ENCODE data around the gene C19orf33.

C19orf33 gene

DNA sequence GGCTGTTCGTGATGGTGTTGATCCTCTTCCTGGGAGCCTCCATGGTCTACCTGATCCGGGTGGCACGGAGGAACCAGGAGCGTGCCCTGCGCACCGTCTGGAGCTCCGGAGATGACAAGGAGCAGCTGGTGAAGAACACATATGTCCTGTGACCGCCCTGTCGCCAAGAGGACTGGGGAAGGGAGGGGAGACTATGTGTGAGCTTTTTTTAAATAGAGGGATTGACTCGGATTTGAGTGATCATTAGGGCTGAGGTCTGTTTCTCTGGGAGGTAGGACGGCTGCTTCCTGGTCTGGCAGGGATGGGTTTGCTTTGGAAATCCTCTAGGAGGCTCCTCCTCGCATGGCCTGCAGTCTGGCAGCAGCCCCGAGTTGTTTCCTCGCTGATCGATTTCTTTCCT lies 12.2 kb upstream of the C19orf33 start:
- H3K79me2 ChIP-seq (ENCODE audit: insufficient read depth, low read length): no peaks in the 10 kb centered on the region
- H3K4me2 ChIP-seq (ENCODE audit: low read depth, low read length, poor library complexity, severe bottlenecking): no peak overlapping the region
- no peaks in the 10 kb centered on the region for H3F3A ChIP-seq (ENCODE audit: low read depth)
- no peaks in the 10 kb centered on the region for H4K20me1 ChIP-seq (ENCODE audit: insufficient read depth, low read length, poor library complexity, severe bottlenecking)
- TF ChIP-seq, protein P1, sequence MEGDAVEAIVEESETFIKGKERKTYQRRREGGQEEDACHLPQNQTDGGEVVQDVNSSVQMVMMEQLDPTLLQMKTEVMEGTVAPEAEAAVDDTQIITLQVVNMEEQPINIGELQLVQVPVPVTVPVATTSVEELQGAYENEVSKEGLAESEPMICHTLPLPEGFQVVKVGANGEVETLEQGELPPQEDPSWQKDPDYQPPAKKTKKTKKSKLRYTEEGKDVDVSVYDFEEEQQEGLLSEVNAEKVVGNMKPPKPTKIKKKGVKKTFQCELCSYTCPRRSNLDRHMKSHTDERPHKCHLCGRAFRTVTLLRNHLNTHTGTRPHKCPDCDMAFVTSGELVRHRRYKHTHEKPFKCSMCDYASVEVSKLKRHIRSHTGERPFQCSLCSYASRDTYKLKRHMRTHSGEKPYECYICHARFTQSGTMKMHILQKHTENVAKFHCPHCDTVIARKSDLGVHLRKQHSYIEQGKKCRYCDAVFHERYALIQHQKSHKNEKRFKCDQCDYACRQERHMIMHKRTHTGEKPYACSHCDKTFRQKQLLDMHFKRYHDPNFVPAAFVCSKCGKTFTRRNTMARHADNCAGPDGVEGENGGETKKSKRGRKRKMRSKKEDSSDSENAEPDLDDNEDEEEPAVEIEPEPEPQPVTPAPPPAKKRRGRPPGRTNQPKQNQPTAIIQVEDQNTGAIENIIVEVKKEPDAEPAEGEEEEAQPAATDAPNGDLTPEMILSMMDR (conservative IDR thresholded peaks at IDR 0.05; ENCODE audit: low read length): no peak
- TF ChIP-seq EZH2phosphoT487 (IDR thresholded peaks at IDR 0.05; ENCODE audit: borderline replicate concordance): no peak
- H3K4me1 ChIP-seq (ENCODE audit: insufficient read depth, low read length, poor library complexity, severe bottlenecking): no peaks in the 10 kb centered on the region
- H3K9me3 ChIP-seq (ENCODE audit: insufficient read depth, low read depth, low read length): no peaks in the 10 kb centered on the region
- H3K27me3 ChIP-seq (ENCODE audit: insufficient read depth, low read length, poor library complexity, severe bottlenecking): no peaks in the 10 kb centered on the region
- H3K9me2 ChIP-seq (replicated peaks; ENCODE audit: low read depth, low read length): no peaks in the 10 kb centered on the region
- peaks cover 67% of the 10 kb centered on the region; the same call in 1 of the 2 replicates for H3K36me3 ChIP-seq (ENCODE audit: insufficient read depth, low read length)
- H3K9ac ChIP-seq (ENCODE audit: low read depth, low read length, poor library complexity, severe bottlenecking): no peak overlapping the region
- no peak overlapping the region for H2AFZ ChIP-seq (ENCODE audit: low read length)
- no peak overlapping the region for H3K4me3 ChIP-seq (ENCODE audit: low read length, poor library complexity, severe bottlenecking)

- H3K4me2 ChIP-seq (ENCODE audit: low read depth, low read length, poor library complexity, severe bottlenecking): no peak overlapping the region
- H3K9me2 ChIP-seq (replicated peaks; ENCODE audit: low read depth, low read length): no peaks in the 10 kb centered on the region
- H3K4me3 ChIP-seq (ENCODE audit: low read length, poor library complexity, severe bottlenecking): no peak overlapping the region
- H3K9ac ChIP-seq (ENCODE audit: low read depth, low read length, poor library complexity, severe bottlenecking): no peak overlapping the region
- H4K20me1 ChIP-seq (ENCODE audit: insufficient read depth, low read length, poor library complexity, severe bottlenecking): no peaks in the 10 kb centered on the region
- TF ChIP-seq EZH2phosphoT487 (IDR thresholded peaks at IDR 0.05; ENCODE audit: borderline replicate concordance): no peak
- TF ChIP-seq, protein P1 (conservative IDR thresholded peaks at IDR 0.05; ENCODE audit: low read length): no peak
- H3K27me3 ChIP-seq (ENCODE audit: insufficient read depth, low read length, poor library complexity, severe bottlenecking): no peaks in the 10 kb centered on the region
- no peaks in the 10 kb centered on the region for H3F3A ChIP-seq (ENCODE audit: low read depth)
- peaks cover 55% of the 10 kb centered on the region; the same call in 1 of the 2 replicates for H3K36me3 ChIP-seq (ENCODE audit: insufficient read depth, low read length)
- H3K4me1 ChIP-seq (ENCODE audit: insufficient read depth, low read length, poor library complexity, severe bottlenecking): no peaks in the 10 kb centered on the region
- no peak overlapping the region for H2AFZ ChIP-seq (ENCODE audit: low read length)
- H3K9me3 ChIP-seq (ENCODE audit: insufficient read depth, low read depth, low read length): no peaks in the 10 kb centered on the region
- H3K79me2 ChIP-seq (ENCODE audit: insufficient read depth, low read length): no peaks in the 10 kb centered on the region
These were observed 10.8 kb upstream of the C19orf33 start for GRCh38 chr19:38293281-38293680.

GRCh38 chr19:38294090-38294489 lies 10.0 kb upstream of the C19orf33 start:
- Histone ChIP-seq H3K9ac (ENCODE audit: low read depth, low read length, poor library complexity, severe bottlenecking) (no peak overlapping the region), H4K20me1 (ENCODE audit: insufficient read depth, low read length, poor library complexity, severe bottlenecking) (no peaks in the 10 kb centered on the region), H2AFZ (ENCODE audit: low read length) (no peak overlapping the region), H3K9me3 (ENCODE audit: insufficient read depth, low read depth, low read length) (no peaks in the 10 kb centered on the region), H3K9me2 (replicated peaks; ENCODE audit: low read depth, low read length) (no peaks in the 10 kb centered on the region), H3K4me1 (ENCODE audit: insufficient read depth, low read length, poor library complexity, severe bottlenecking) (no peaks in the 10 kb centered on the region), H3K27me3 (ENCODE audit: insufficient read depth, low read length, poor library complexity, severe bottlenecking) (no peaks in the 10 kb centered on the region), H3F3A (ENCODE audit: low read depth) (no peaks in the 10 kb centered on the region), H3K4me3 (ENCODE audit: low read length, poor library complexity, severe bottlenecking) (no peak overlapping the region), H3K4me2 (ENCODE audit: low read depth, low read length, poor library complexity, severe bottlenecking) (no peak overlapping the region), H3K36me3 (ENCODE audit: insufficient read depth, low read length) (peaks cover 46% of the 10 kb centered on the region; the same call in 1 of the 2 replicates), H3K79me2 (ENCODE audit: insufficient read depth, low read length) (no peaks in the 10 kb centered on the region)
- TF ChIP-seq EZH2phosphoT487 (IDR thresholded peaks at IDR 0.05; ENCODE audit: borderline replicate concordance): no peak
- TF ChIP-seq, protein P1 (conservative IDR thresholded peaks at IDR 0.05; ENCODE audit: low read length): no peak
